ENCODE results near the gene PRKCH.

The PRKCH gene

DNA sequence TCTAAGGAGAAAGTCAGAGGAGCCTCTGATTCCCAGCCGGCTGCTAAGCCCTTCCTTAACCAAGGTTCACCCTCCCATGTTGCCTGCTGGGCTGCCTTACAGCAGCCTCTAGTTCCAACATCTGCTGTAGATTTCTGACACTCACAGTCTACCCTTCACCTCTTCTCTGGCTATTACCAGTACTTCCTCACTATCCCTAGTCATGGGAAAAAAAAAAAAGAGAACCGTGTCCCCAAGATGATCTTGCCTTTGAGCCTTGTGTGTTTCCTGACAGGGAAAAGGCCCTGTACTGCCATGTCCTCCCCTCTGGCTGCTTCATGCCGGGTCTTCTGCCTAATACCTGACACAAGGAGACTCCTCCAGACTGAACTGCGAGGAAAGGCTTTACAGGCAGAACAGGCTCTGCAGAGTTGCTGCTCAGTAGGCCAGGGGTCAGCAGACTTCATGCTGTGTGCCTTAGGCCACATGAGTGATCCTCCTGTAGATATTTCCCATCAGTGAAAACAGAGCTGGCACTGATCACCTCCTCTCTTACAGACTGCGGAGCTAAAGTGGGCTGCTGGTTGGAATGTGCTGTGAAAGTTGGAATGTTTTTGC, 46.8 kb downstream of the PRKCH start:
- no peak for DNase-seq

DNA sequence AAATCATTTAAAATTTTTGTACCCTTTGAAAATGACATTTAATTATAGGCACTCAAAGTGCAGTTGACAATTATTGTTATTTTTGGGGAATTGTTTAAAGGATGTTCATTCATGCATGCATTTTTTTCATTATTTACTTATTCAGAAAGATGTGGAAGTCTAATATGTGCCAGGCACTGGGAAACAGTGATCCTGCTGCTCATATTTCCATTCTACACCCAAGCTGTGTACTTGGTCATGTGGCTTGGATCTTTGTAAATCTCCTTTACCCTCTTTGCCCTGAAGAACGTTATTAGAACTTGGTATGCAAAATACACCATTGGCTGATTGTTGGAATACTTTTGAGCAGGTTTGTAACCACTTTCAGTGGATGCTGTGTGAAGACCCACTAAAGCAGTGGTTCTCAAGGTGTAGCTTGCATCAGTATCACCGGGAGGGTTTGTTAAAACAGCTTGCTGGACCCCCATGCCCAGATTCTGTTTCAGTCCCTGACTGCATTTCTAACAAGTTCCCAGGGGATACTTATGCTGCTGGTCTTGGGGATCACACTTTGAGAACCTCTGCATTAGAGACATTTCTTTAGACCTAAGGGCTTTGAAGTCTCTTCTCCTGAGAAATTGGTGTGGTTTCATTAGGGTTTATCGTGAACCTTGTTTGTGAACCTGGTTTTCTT, 47.5 kb downstream of the PRKCH start:
- no peak for DNase-seq

DNA sequence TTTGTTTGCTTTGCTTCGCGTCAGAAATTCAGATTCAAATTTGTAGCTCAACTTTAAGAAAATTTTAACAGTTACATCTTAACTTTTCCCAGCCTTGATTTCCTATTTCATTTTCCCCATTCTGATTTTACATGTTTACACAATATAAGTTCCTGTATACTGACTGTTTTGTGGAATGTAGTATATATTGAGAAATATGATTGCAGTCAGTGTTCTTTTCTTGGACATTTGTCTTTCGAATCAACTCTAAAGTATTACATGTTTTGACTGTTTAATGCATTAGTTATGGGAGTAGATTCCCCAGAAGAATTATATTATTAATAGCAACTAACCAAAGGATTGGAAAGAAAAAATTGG, 48.1 kb downstream of the PRKCH start:
- no peak for DNase-seq

GRCh38 chr14:61372379-61372778, 51.0 kb downstream of the PRKCH start:
- DNase-seq: no peak

DNA sequence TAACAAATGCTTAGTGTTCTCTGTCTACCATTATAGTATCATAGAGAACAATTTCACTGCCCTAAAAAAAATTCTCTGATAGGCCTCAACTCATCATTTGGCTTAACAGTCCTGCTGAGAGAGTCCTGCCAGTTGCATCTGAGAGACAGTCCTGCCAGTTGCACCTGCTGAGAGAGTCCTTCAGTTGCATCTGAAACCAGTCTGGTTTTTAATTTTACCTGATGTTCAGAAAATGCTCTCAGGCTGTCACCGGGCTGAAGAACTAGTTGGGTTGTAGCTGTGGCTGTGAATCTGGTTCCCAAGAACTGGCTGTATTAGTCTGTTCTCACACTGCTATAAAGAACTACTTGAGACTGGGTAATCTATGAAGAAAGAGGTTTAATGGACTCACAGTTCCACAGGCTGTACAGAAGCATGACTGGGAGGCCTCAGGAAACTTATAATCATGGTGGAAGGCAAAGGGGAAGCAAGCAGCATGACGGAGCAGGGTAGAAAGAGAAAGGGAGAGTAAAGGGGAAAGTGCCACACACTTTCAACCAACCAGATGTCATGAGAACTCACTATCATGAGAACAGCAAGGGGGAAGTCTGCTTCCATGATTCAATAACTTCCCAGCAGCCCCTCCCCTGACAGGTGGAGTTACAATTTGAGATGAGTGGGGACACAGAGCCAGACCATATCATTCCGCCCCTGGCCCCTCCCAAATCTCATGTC, 51.6 kb downstream of the PRKCH start:
- DNase-seq: no peak

DNA sequence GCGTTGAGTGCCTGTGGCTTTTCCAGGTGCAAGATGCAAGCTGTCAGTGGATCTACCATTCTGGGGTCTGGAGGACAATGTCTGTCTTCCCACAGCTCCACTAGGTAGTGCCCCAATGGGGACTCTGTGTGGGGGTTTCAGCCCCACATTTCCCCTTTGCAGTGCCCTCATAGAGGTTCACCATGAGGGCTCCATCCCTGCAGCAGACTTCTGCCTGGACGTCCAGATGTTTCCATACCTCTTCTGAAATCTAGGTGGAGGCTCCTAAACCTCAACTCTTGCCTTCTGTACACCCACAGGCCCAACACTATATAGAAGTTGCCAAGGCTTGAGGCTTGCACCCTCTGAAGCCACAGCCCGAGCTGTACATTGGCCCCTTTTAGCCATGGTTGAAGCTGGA, 52.9 kb downstream of the PRKCH start:
- DNase-seq: no peak

- DNase-seq: no peak
Measured at GRCh38 chr14:61375218-61375617, 53.8 kb downstream of the PRKCH start.

DNA sequence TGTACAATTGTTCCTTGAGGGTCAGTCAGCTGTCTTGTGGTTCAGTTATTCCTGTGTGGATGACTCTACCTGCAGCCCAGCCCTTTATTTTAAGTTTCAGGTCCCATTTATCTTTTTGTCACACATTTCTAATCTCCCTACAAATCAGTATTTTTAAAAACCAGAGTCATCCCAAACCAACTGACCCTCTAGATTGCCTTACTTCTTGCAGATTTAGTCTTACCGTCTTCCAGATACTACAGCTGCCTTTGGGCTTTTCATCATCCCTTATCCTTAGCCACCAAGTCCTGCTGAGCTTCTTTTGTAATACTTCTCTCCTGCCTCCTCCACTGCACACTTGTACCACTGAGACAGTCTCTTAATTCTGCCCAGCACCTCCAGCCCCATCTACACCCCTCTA, 54.9 kb downstream of the PRKCH start:
- DNase-seq: no peak

- no peak for DNase-seq
Measured at GRCh38 chr14:61377749-61378148, 56.4 kb downstream of the PRKCH start.

DNA sequence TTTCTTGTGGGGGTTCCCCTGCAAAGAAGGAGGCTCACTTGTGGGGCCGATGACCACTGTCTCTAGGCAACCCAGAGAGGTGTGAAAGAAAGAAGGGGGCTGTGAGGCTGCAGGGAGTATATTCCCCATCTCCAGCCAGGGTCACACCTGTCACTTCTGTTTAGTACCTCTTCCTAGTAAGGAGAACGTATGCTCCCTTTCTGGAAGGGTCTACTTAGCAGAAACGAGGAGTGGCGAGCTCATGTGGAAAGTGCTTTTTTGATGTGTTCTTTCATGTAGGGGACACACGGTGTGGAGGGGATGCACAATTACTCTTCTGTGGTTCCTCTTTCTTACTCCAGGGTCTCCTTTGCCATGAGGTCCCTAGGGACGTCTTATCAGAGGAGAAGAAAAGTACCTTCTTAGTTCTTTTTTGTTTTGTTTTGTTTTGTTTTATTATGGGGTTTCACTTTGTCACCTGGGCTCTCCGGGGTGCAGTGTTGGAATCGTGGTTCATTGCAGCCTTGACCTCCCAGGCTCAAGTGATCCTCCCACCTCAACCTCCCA, 58.3 kb downstream of the PRKCH start:
- DNase-seq: no peak

GRCh38 chr14:61380984-61381383, 59.6 kb downstream of the PRKCH start:
- no peak for DNase-seq

DNA sequence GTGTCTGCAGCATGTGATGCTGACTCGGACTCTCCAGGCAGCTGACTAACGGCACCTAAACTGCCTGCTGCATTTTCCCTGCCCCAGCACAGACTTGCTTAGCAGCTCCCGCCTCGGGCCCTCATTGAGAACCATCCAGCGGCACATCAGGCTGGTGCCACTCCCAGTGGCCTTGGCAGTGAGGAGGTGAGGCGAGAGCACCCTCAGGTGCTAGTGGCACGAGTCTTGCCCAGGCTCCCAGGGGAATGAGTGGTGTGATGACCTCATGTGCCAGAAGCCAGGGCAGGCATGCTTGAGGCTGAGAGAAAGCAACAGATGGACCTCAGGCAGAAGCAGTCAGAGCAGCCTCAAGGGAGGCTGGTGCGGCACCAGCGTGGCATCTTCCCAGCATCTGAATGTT, 60.2 kb downstream of the PRKCH start:
- DNase-seq: no peak

GRCh38 chr14:61382842-61383241, 61.5 kb downstream of the PRKCH start:
- no peak for DNase-seq

- no peak for DNase-seq
Measured at GRCh38 chr14:61385002-61385685, 63.8 kb downstream of the PRKCH start.

DNA sequence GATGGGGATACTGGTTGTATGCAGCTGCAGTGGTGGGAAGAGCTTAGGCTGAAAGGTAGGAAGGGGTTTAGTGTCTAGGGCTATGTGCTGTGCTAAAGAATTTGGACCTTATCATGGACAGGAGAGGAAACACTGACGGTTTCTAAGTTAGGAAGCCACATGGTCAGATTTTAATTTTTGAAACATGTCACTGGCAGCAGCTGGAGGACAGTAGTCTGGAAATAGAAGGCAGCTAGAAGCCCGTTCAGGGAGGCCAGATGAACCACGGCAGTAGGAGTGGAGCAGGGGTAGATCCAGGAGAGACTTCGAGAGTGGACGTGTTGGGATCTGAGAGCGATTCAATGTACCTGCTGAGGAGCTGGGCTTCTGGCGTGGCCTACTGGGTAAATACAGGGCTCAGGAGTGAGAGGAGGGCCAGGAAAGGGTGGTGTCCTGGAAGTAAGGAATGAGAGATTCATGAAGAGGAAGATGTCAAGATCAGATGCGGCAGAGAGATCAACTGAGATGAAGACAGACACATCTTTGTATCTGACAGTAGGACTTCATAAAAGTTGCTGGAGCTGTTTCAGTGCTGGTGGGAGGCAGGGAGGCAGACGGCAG, 64.9 kb downstream of the PRKCH start:
- no peak for DNase-seq

DNA sequence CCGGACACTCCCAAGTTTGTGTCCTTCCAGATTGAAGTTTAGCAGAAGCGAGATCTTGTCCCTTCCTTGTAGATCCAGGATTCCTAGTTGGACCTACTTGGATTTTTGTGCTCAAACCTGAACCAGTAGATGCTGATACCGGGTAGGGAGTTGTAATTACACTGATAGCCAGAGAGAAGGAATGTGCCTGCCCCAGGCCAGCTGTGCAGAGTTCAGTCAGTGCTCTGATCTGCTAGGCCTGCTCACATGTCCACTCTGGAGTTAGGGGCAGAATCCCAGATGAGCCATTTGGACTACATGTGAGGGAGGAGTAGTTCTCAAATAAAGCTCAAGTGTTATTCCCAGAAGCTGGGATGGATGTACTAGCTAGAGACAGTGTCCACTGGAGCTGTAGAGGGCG, 65.7 kb downstream of the PRKCH start:
- DNase-seq: no peak

DNA sequence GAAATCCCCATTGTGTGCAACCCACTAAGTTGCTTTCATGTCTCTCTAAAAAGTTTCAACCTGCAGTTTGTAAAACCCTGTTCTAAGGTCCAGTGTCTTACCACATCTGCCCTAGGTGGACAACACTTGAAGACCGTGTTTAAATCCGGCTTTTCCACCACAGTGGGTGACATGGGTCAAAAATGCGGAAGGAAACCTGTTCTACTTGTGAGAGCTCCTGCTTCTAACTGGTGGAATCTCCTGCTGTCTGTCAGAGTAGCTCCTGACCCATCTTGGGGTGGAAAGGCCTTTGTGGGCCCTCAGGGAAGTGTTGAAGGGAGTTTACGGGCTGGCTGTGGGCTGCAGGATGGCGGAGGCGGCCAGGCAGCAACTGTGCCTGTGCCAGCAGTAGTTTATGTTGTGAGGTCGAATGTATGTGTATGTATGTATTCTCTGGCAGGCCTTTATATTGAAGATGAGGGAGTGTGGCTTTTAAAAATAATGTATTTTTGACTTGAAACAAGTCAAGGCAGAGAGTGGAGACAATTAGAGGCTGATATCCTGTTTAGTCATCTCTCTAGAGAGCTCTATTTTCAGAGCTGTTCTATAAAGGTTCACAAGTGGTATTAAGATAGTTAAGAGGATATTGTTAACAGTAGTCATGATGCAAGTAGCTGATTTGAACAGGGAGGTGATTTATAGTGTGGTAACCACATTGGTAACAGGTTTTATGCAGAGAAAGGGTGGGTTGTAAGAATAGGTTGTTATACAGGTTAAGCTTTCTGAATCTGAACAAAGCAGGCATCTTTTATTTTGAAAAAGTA, 67.0 kb downstream of the PRKCH start:
- no peak for DNase-seq

GRCh38 chr14:61388976-61389576, 67.7 kb downstream of the PRKCH start:
- DNase-seq: no peak

- no peak for DNase-seq
Measured at GRCh38 chr14:61391119-61391518, 69.7 kb downstream of the PRKCH start.

GRCh38 chr14:61392297-61392696, 70.9 kb downstream of the PRKCH start:
- DNase-seq: no peak

DNA sequence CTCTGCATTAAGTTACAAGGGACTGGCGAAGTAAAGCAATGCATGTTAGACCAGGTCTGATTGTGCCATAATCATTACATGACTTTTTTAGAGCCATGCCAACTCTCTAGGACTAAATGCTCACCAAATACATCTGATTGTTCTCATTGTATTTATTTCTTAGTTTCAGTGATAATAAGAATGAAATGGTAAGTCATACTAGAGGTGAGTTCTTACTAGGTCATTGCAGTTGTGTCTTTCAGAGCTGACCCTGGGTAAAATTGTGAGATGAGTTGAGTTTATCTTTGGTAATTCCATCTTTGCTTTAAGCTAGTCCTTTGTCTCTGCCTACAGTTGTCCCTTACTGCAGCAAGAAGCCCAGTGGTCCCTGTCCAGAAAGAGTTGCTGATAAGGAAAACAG, 73.2 kb downstream of the PRKCH start:
- DNase-seq: no peak
